Right lobe of liver (tissue), 6 donors: Measurements from ENCODE around the gene KCNN3. TPM values are rescaled to one million over a fixed set of nuclear protein-coding genes. Genes with fewer than 3 reads are reported as not detected.

ENCODE experiments used
- ATAC-seq, 4 donors: fragments of 200-7000 bp; cut with Tn5 transposase; one replicate each; pipeline ENCODE4 v1.9.1; 2020; ENCODE audit warnings: mild to moderate bottlenecking in 4 of 4, moderate library complexity in 4 of 4
- DNase-seq, 3 donors: peaks; one replicate each; pipeline ENCODE4 v3.0.0-alpha.2; 2020
- H3K27ac ChIP-seq, 3 donors: fragments of 200-600 bp; one replicate each; pipeline ENCODE4 v1.8.0; 2022
- H3K27me3 ChIP-seq, 2 donors: fragments of 200-600 bp; one replicate each; pipeline ENCODE4 v1.8.0; 2022
- H3K36me3 ChIP-seq, 4 donors: fragments of 200-600 bp; sonication (generic) in 1 of 4; one replicate each; pipeline versions ENCODE4 v1.5.1 to v1.8.0; 2017 to 2022; ENCODE audit warnings: control low read depth in 1 of 4
- H3K4me1 ChIP-seq, 4 donors: fragments of 200-600 bp; sonication (generic) in 1 of 4; one replicate each; pipeline versions ENCODE4 v1.5.1 to v1.8.0; 2017 to 2022; ENCODE audit warnings: control low read depth in 1 of 4
- H3K4me3 ChIP-seq, 3 donors: fragments of 200-600 bp; one replicate each; pipeline ENCODE4 v1.8.0; 2022
- H3K9me3 ChIP-seq, 4 donors: fragments of 200-600 bp; sonication (generic) in 1 of 4; one replicate each; pipeline versions ENCODE4 v1.5.1 to v1.8.0; 2017 to 2022; ENCODE audit warnings: control low read depth in 1 of 4
- CTCF ChIP-seq, 4 donors: fragments of 200-600 bp in 3 of 4; fragments of 450-650 bp in 1 of 4; IDR thresholded peaks; one replicate each; pipeline versions ENCODE4 v1.5.1 to v1.8.0; 2016 to 2022; ENCODE audit warnings: antibody characterized with exemption in 4 of 4, mild to moderate bottlenecking in 2 of 4
- POLR2A ChIP-seq: fragments of 450-650 bp; IDR thresholded peaks from one replicate; pipeline ENCODE4 v1.6.1; 2017; ENCODE audit warnings: antibody characterized with exemption, mild to moderate bottlenecking
- WGBS: methylation state at CpG from one replicate; pipeline ENCODE4 v1.1.6; 2018; ENCODE audit warnings: low coverage, low lambda C conversion rate; ENCODE audit not compliant: insufficient coverage; ENCODE audit errors: missing lambda C conversion rate; 5-methylcytosine and 5-hydroxymethylcytosine counted together
- intact Hi-C, 2 donors: fragments of 100-400 bp; cut with DNase I; formaldehyde crosslinking; loops; one replicate each; pipeline versions ENCODE4 v1.11.2 to v1.14.1; 2022
- total RNA-seq, 6 experiments: library from RNA; depleted of rRNA in 2 of 6; stranded (reverse); fragments of >200 nt in 2 of 6; fragmentation: NEBNext Ultra II Directional in 3 of 6; extraction: Animal tissue kit (Norgen Biotek cat#: 25700) in 3 of 6; gene quantifications; one replicate each; pipeline versions ENCODE4 v1.1.0 to v1.2.4, GENCODE V29; 2016 to 2023
- donor health status: DM: no; HTN: yes; CAD: no.
- donor health status: DM: no; HTN: no; CAD: no.
- donor health status: DM: no; HTN: no; CAD: no.
- donor health status: DM: no; HTN: yes; CAD: no.
- donor health status: DM: no; HTN: yes; CAD: no.

Gene KCNN3
- total RNA-seq, 6 experiments from 2014 or later: 0.15 to 0.64 (median 0.32) TPM

DNA sequence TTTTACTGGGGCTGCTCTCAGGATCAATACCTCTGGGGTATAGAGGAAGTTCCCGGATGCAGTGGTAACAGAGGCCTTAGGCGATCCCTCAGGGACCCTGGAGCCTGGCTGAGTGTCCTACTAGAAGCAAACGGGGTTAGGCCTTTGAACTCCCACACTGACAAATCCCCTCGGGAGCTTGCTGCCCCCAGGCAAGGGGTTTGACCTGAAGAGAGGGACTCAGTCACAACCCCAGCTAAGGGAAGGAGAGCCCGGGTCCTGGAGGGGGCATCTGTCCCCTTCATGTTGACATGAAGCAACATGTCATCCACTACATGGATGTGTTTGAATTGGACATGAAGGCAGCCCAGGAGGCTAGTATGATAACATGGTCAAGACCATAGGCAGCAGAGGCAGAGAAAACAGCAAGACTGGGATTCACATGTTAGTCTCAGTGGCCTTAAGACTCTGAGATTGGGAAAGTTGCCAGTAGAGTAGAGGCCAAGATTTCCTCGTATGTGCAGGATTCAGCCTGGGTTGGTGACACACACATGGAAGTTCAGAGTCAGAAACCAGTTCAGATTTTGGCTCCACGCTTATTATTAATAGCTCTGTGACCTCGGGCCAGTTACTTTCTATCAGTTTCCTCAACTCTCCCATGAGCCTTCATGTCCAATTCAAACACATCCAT is 101.5 kb downstream of the KCNN3 start:
- WGBS: 41% methylated on average over 2 of the region's 8 CpGs
- intact Hi-C loops: no loop called here
- Histone ChIP-seq H3K9me3 (no peaks in the 10 kb centered on the region), H3K36me3 (no peaks in the 10 kb centered on the region), H3K4me1 (no peaks in the 10 kb centered on the region), H3K27me3 (no peaks in the 10 kb centered on the region), H3K4me3 (no peak overlapping the region), H3K27ac (no peak overlapping the region)
- no peak for DNase-seq
- TF ChIP-seq POLR2A (no peak), CTCF (IDR thresholded peaks at IDR 0.05) (no peak)
- ATAC-seq: no peak

DNA sequence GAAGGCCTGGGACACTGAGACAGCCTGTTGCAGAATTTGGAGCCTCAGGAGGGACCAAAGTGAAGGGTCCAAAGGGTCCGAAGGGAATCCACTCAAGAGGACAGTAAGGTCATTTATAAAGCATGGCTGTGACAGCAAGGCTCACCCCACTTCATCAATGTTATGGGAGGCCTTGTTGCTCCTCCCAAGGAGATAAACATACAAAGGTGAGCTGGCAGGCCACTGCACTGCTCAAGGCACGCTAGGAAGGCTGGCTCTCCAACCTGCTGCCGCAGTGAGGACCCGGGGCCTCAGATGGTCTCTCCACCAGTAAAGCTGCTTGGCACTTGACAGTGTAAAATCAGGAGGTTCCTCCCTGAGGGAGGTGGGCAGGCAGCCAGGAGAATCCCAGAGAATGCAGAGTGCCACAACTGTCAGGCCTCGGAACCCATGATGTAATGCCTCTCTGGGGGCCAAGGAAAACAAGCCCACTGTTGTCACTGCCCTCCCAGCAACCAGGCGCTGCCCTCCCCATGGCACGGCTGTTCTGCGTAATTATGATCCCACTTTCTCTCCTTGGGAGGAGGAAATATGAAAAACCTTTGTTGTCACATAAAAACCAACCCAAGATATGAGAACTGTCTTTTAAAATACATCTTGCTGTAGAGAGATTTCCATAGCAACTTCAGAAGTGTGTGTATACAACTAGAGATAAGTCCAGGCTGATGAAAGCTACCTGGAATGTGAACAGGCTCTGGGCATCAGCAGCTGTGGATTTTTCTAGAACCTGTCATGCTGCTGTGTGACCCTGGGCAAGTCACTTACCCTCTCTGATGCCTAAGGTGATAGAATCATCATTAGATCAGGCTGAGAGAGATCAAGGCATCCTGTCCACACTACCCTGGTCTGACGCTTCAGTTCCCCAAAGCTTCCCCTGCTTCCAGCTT is 102.5 kb downstream of the KCNN3 start:
- H3K36me3 ChIP-seq: no peaks in the 10 kb centered on the region
- no peak overlapping the region for H3K4me3 ChIP-seq
- H3K4me1 ChIP-seq: no peaks in the 10 kb centered on the region
- WGBS: 70% methylated on average over 3 of the region's 9 CpGs
- ATAC-seq (no peak), DNase-seq (no peak)
- no peaks in the 10 kb centered on the region for H3K27me3 ChIP-seq
- intact Hi-C loops: no loop called here
- H3K9me3 ChIP-seq: no peaks in the 10 kb centered on the region
- no peak overlapping the region for H3K27ac ChIP-seq
- no peak for TF ChIP-seq CTCF (IDR thresholded peaks at IDR 0.05)
- TF ChIP-seq POLR2A: no peak

GRCh38 chr1:154765970-154766369 is 104.1 kb downstream of the KCNN3 start:
- H3K27me3 ChIP-seq: no peaks in the 10 kb centered on the region
- no peak overlapping the region for H3K27ac ChIP-seq
- intact Hi-C loops: no loop called here
- no peaks in the 10 kb centered on the region for H3K36me3 ChIP-seq
- ATAC-seq: peak; percentile 66 to 80 (median 72)
- no peaks in the 10 kb centered on the region for H3K9me3 ChIP-seq
- TF ChIP-seq POLR2A (no peak), CTCF (IDR thresholded peaks at IDR 0.05) (peak; percentile 23 to 44 (median 35))
- no peak for DNase-seq
- no peak overlapping the region for H3K4me3 ChIP-seq
- 50% methylated on average over 3 of the region's 3 CpGs for WGBS
- H3K4me1 ChIP-seq: no peaks in the 10 kb centered on the region

GRCh38 chr1:154764773-154765172 is 105.3 kb downstream of the KCNN3 start:
- H3K27ac ChIP-seq: no peak overlapping the region
- H3K9me3 ChIP-seq: no peaks in the 10 kb centered on the region
- no peak for ATAC-seq
- H3K36me3 ChIP-seq: no peaks in the 10 kb centered on the region
- TF ChIP-seq POLR2A (no peak), CTCF (IDR thresholded peaks at IDR 0.05) (no peak)
- H3K4me3 ChIP-seq: no peak overlapping the region
- intact Hi-C loops: no loop called here
- no peak for DNase-seq
- H3K27me3 ChIP-seq: no peaks in the 10 kb centered on the region
- H3K4me1 ChIP-seq: no peaks in the 10 kb centered on the region
- WGBS: 66% methylated on average over 3 of the region's 3 CpGs
